ENCODE measurements around the gene MAD1L1.

DNA sequence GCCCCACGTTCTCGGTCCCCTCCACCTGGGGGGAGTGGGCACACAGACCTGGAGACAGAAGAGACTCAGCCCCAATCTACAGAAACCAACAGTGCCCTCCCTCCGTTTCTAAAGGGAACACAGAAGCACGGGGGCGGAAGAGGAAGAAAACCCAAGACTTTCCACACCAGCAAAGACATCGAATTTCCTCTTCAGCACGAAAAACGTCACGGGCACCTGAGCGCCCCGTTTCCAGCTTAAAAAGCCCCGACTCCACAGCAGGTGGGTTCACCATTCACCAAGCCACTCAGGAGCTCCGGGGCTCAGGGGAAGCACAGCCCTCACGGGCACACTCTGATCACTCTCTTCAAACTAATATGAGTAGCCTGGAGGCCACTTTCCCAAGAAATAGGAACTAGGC is 28.9 kb upstream of the MAD1L1 start:
- TF ChIP-seq, protein P1, sequence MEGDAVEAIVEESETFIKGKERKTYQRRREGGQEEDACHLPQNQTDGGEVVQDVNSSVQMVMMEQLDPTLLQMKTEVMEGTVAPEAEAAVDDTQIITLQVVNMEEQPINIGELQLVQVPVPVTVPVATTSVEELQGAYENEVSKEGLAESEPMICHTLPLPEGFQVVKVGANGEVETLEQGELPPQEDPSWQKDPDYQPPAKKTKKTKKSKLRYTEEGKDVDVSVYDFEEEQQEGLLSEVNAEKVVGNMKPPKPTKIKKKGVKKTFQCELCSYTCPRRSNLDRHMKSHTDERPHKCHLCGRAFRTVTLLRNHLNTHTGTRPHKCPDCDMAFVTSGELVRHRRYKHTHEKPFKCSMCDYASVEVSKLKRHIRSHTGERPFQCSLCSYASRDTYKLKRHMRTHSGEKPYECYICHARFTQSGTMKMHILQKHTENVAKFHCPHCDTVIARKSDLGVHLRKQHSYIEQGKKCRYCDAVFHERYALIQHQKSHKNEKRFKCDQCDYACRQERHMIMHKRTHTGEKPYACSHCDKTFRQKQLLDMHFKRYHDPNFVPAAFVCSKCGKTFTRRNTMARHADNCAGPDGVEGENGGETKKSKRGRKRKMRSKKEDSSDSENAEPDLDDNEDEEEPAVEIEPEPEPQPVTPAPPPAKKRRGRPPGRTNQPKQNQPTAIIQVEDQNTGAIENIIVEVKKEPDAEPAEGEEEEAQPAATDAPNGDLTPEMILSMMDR (conservative IDR thresholded peaks at IDR 0.05; ENCODE audit: low read length): no peak
- no peak for TF ChIP-seq EZH2phosphoT487 (IDR thresholded peaks at IDR 0.05; ENCODE audit: borderline replicate concordance, low read depth, low read length)

All from OCI-LY7 (cell line).